Mesenchymal stem cell (in vitro differentiated cells and primary cell): Measurements from ENCODE around the gene ZFYVE28.
A peak's percentile ranks its signal among the peaks of the same experiment; 100 is the strongest.

Source experiments
- DNase-seq: peaks from one replicate; pipeline ENCODE4 v3.0.0-alpha.2; 2013
- H2AFZ ChIP-seq: one replicate; pipeline ENCODE4 v1.6.1; 2013; ENCODE audit warnings: low read depth, mild to moderate bottlenecking, control low read depth, inconsistent platforms, low read length, moderate library complexity
- H2AK5ac ChIP-seq: 2 replicates; pipeline ENCODE4 v1.6.1; 2013; ENCODE audit warnings: low read length, moderate library complexity, mild to moderate bottlenecking, inconsistent platforms; ENCODE audit not compliant: severe bottlenecking
- H2BK120ac ChIP-seq: one replicate; pipeline ENCODE4 v1.6.1; 2013; ENCODE audit warnings: low read depth, mild to moderate bottlenecking, inconsistent platforms, low read length, moderate library complexity
- H2BK12ac ChIP-seq, 2 experiments: one replicate each; pipeline ENCODE4 v1.6.1; 2013; ENCODE audit warnings: inconsistent platforms in 2 of 2, low read length in 2 of 2, mild to moderate bottlenecking in 2 of 2, moderate library complexity in 2 of 2, control low read depth in 1 of 2
- H2BK15ac ChIP-seq: one replicate; pipeline ENCODE4 v1.6.1; 2013; ENCODE audit warnings: mild to moderate bottlenecking, low read depth, inconsistent platforms; ENCODE audit not compliant: poor library complexity, severe bottlenecking
- H2BK5ac ChIP-seq: 2 replicates; pipeline ENCODE4 v1.6.1; 2013; ENCODE audit warnings: low read depth, mild to moderate bottlenecking, low read length, control low read depth, inconsistent platforms; ENCODE audit not compliant: poor library complexity, severe bottlenecking
- H3K14ac ChIP-seq, 2 experiments: one replicate each; pipeline ENCODE4 v1.6.1; 2013; ENCODE audit warnings: inconsistent platforms in 2 of 2, low read length in 2 of 2, control low read depth in 1 of 2, mild to moderate bottlenecking in 1 of 2, moderate library complexity in 1 of 2
- H3K18ac ChIP-seq, 2 experiments: one replicate each; pipeline ENCODE4 v1.6.1; 2013; ENCODE audit warnings: inconsistent platforms in 2 of 2, low read length in 2 of 2, control low read depth in 1 of 2, low read depth in 1 of 2, mild to moderate bottlenecking in 1 of 2
- H3K23ac ChIP-seq, 2 experiments: one replicate each; pipeline ENCODE4 v1.6.1; 2013; ENCODE audit warnings: inconsistent platforms in 2 of 2, low read length in 2 of 2, mild to moderate bottlenecking in 2 of 2, moderate library complexity in 2 of 2, control low read depth in 1 of 2
- H3K27ac ChIP-seq: 2 replicates; pipeline ENCODE4 v1.5.1; 2013; ENCODE audit warnings: mild to moderate bottlenecking, moderate library complexity, low read length, control low read depth, inconsistent platforms; ENCODE audit not compliant: poor library complexity, severe bottlenecking
- H3K27me3 ChIP-seq, 2 experiments: 2 replicates each; pipeline versions ENCODE4 v1.6.1 to v1.7.0; 2013; ENCODE audit warnings: low read length in 2 of 2, mild to moderate bottlenecking in 2 of 2, moderate library complexity in 2 of 2, control low read depth in 1 of 2, inconsistent platforms in 1 of 2; ENCODE audit not compliant: control insufficient read depth in 1 of 2, insufficient read depth in 1 of 2
- H3K36me3 ChIP-seq, 2 experiments: 2 replicates each; pipeline versions ENCODE4 v1.6.1 to v1.7.0; 2013; ENCODE audit warnings: low read length in 2 of 2, control low read depth in 1 of 2, inconsistent platforms in 1 of 2, low read depth in 1 of 2, mild to moderate bottlenecking in 1 of 2; ENCODE audit not compliant: insufficient read depth in 2 of 2, control insufficient read depth in 1 of 2
- H3K4ac ChIP-seq, 2 experiments: one replicate each; pipeline ENCODE4 v1.6.1; 2013; ENCODE audit warnings: inconsistent platforms in 2 of 2, low read length in 2 of 2, mild to moderate bottlenecking in 2 of 2, moderate library complexity in 2 of 2, control low read depth in 1 of 2, low read depth in 1 of 2
- H3K4me1 ChIP-seq: 2 replicates; pipeline ENCODE4 v1.6.1; 2013; ENCODE audit warnings: low read depth, low read length, control low read depth; ENCODE audit not compliant: control insufficient read depth, insufficient read depth
- H3K4me2 ChIP-seq: 2 replicates; pipeline ENCODE4 v1.6.1; 2013; ENCODE audit warnings: low read length, mild to moderate bottlenecking, inconsistent platforms; ENCODE audit not compliant: poor library complexity, severe bottlenecking
- H3K4me3 ChIP-seq, 2 experiments: 2 replicates each; pipeline versions ENCODE4 v1.5.1 to v1.7.0; 2013; ENCODE audit warnings: low read length in 2 of 2, mild to moderate bottlenecking in 2 of 2, control low read depth in 1 of 2, low read depth in 1 of 2; ENCODE audit not compliant: insufficient read depth in 1 of 2
- H3K79me1 ChIP-seq: replicated peaks from 2 replicates; pipeline ENCODE4 v1.6.1; 2013; ENCODE audit warnings: mild to moderate bottlenecking, control low read depth, low read length, inconsistent platforms; ENCODE audit not compliant: poor library complexity, severe bottlenecking
- H3K9ac ChIP-seq: 2 replicates; pipeline ENCODE4 v1.7.0; 2013; ENCODE audit warnings: mild to moderate bottlenecking, low read length, moderate library complexity
- H3K9me3 ChIP-seq: 2 replicates; pipeline ENCODE4 v1.7.0; 2013; ENCODE audit warnings: mild to moderate bottlenecking, low read length; ENCODE audit not compliant: control insufficient read depth
- H4K8ac ChIP-seq: one replicate; pipeline ENCODE4 v1.6.1; 2013; ENCODE audit warnings: inconsistent platforms, mild to moderate bottlenecking, low read length, moderate library complexity
- H4K91ac ChIP-seq: one replicate; pipeline ENCODE4 v1.6.1; 2013; ENCODE audit warnings: mild to moderate bottlenecking, low read length, inconsistent platforms
- WGBS: methylation state at CpG from one replicate; pipeline ENCODE4 v1.1.7; 2013; ENCODE audit warnings: mixed read lengths; 5-methylcytosine and 5-hydroxymethylcytosine counted together

The ZFYVE28 gene

DNA sequence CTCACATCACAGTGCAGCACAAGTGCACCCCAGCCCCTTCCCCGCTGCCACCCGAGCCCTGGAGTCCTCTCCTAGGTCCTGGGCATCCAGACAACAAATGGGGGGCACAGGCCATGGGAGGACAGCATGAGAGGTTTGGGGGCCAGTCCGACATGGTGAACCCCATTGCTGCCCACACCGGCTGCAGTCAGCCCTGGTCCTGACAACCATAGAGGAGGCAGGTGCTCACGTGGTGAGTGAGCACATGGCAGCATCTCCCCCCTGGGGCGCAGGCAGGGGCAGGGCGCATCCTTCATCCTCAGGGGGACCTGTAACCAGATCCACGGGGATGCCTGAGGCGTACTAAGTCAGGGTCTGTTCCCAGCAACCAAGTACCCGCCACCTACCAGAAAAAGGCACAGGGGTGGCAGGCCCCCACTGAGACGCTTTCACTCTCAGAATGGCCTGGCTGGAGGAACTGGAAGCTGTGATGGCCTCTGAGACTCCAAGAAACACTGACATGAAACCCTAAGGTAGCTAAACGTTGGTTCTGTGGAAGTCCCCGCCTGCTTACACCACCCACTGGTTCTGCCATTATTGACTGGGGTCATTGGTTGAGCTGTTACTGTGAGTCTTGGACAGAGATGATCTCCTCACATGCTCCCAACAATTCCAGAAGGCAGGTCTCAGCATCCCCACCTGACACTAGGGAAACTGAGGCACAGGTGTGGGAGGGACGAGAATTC lies 6.5 kb downstream of the ZFYVE28 start:
- H3K9me3 ChIP-seq, result no peaks in the 10 kb centered on the region
- H2AK5ac ChIP-seq, result peak overlapping the region; percentile 34
- H3K14ac ChIP-seq, result peak overlapping the region in 1 of 2 experiments; percentile 84
- H3K79me1 ChIP-seq, result peaks cover 11% of the 10 kb centered on the region
- H3K4me3 ChIP-seq, result peak overlapping the region in 1 of 2 experiments; percentile 73
- H2BK15ac ChIP-seq, result no peak overlapping the region
- H2BK12ac ChIP-seq, result peak overlapping the region in 1 of 2 experiments; percentile 85
- peak overlapping the region; percentile 85 for H3K9ac ChIP-seq
- no peak overlapping the region for H2BK120ac ChIP-seq
- H3K18ac ChIP-seq, result peak overlapping the region in 1 of 2 experiments; percentile 42
- H3K4ac ChIP-seq, result peak overlapping the region; percentile 47 to 55
- H3K27me3 ChIP-seq, result peaks cover 0 to 13% of the 10 kb centered on the region in 2 experiments
- peak overlapping the region in 1 of 2 experiments; percentile 73 for H3K23ac ChIP-seq
- no peak overlapping the region for H4K91ac ChIP-seq
- DNase-seq, result no peak
- peak overlapping the region; percentile 96 for H3K27ac ChIP-seq
- 91% methylated on average over 14 of the region's 14 CpGs for WGBS
- no peak overlapping the region for H2AFZ ChIP-seq
- H3K4me2 ChIP-seq, result peak overlapping the region; percentile 66
- no peak overlapping the region for H2BK5ac ChIP-seq
- H4K8ac ChIP-seq, result peak overlapping the region; percentile 35
- peaks cover 0 to 2% of the 10 kb centered on the region in 2 experiments for H3K36me3 ChIP-seq
- H3K4me1 ChIP-seq, result peaks cover 70% of the 10 kb centered on the region

DNA sequence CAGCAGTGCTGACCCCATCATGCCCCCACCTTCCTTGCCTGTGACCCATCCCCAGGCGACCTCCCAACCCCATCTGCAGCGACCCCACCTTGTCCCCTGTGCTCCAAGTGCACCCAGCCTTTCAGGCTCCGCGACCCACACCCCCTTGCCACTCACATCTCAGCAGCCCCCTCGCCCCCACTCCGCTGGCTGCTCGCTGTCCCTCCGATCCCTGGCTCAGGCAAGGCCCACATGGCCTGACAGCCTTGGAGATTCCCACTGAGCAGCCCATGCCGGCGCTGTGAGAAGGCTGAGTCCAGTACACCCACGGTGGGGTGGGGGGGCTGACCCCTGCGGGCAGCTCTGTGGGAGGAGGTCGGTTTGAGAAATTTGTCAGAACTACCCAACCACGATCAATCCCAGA lies 9.1 kb downstream of the ZFYVE28 start:
- Histone ChIP-seq H2BK5ac (no peak overlapping the region), H4K8ac (no peak overlapping the region), H3K27ac (no peak overlapping the region), H3K9ac (no peak overlapping the region), H3K9me3 (no peaks in the 10 kb centered on the region), H3K79me1 (peaks cover 19% of the 10 kb centered on the region), H3K4me3 (no peak overlapping the region), H3K23ac (no peak overlapping the region), H3K4me1 (peaks cover 60% of the 10 kb centered on the region), H3K4ac (no peak overlapping the region), H2BK15ac (no peak overlapping the region), H2AFZ (no peak overlapping the region), H3K4me2 (no peak overlapping the region), H3K27me3 (no peaks in the 10 kb centered on the region), H4K91ac (no peak overlapping the region), H2BK120ac (no peak overlapping the region), H3K14ac (no peak overlapping the region), H2BK12ac (no peak overlapping the region), H2AK5ac (no peak overlapping the region), H3K18ac (no peak overlapping the region), H3K36me3 (peaks cover 0 to 9% of the 10 kb centered on the region in 2 experiments)
- DNase-seq, result no peak
- 87% methylated on average over 11 of the region's 14 CpGs for WGBS

DNA sequence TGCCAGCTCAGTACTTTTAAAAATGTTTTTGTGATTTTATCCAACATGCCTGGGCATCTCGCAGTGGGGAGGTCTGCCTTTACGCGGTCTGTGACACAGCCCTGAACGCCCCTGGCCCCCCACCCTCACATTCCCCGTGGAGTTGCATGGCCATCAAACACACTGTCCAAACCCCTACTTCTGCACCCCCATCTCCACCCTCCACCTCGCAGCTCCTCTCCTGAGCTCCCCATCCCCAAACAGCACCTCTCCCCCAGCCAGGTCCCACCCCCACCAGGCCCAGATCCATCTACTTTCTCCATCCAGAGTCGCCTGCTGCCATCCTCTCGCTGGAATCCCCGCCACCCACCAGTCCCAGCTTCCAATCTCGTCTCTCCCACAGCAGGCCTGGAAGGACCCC lies 9.5 kb downstream of the ZFYVE28 start:
- no peak for DNase-seq
- 88% methylated on average over 10 of the region's 10 CpGs for WGBS

GRCh38 chr4:2408401-2408958 lies 10.0 kb downstream of the ZFYVE28 start:
- Histone ChIP-seq H3K79me1 (peaks cover 21% of the 10 kb centered on the region), H3K4me2 (no peak overlapping the region), H3K9me3 (no peaks in the 10 kb centered on the region), H4K91ac (no peak overlapping the region), H3K14ac (no peak overlapping the region), H2BK15ac (no peak overlapping the region), H3K18ac (no peak overlapping the region), H2AK5ac (peak overlapping the region; percentile 79), H3K27ac (no peak overlapping the region), H3K9ac (no peak overlapping the region), H3K4ac (no peak overlapping the region), H3K27me3 (no peaks in the 10 kb centered on the region), H3K4me1 (peaks cover 52% of the 10 kb centered on the region), H2BK12ac (no peak overlapping the region), H2BK120ac (no peak overlapping the region), H2BK5ac (no peak overlapping the region), H3K4me3 (no peak overlapping the region), H3K23ac (no peak overlapping the region), H3K36me3 (peaks cover 0 to 9% of the 10 kb centered on the region in 2 experiments), H2AFZ (no peak overlapping the region), H4K8ac (no peak overlapping the region)
- 80% methylated on average over 15 of the region's 15 CpGs for WGBS
- no peak for DNase-seq

More for the DNA sequence above, 9.5 kb downstream of the ZFYVE28 start:
- Histone ChIP-seq H3K4me3 (no peak overlapping the region), H3K23ac (no peak overlapping the region), H4K8ac (no peak overlapping the region), H3K4me2 (no peak overlapping the region), H3K27ac (no peak overlapping the region), H3K27me3 (no peaks in the 10 kb centered on the region), H2BK12ac (no peak overlapping the region), H3K79me1 (peaks cover 21% of the 10 kb centered on the region), H3K9me3 (no peaks in the 10 kb centered on the region), H2BK120ac (no peak overlapping the region), H3K18ac (no peak overlapping the region), H2BK5ac (no peak overlapping the region), H3K36me3 (peaks cover 0 to 9% of the 10 kb centered on the region in 2 experiments), H2AFZ (no peak overlapping the region), H3K4ac (no peak overlapping the region), H3K4me1 (peaks cover 57% of the 10 kb centered on the region), H4K91ac (no peak overlapping the region), H3K9ac (no peak overlapping the region), H2AK5ac (peak overlapping the region; percentile 67), H2BK15ac (no peak overlapping the region), H3K14ac (no peak overlapping the region)
